Activated CD4-positive, alpha-beta memory T cell treated with anti-CD3 and anti-CD28 coated beads for 36 hours (primary cell): Measurements from ENCODE around the gene TSC22D4. TPM values are rescaled to one million over a fixed set of nuclear protein-coding genes. Genes with fewer than 3 reads are reported as not detected.

Source experiments
- CTCF ChIA-PET: fragments of 350-600 bp; sonication (Branson Sonifier 250); formaldehyde crosslinking; loops from one replicate; lab custom pipeline; 2021; ENCODE audit warnings: antibody characterized with exemption, inconsistent platforms; lab: Charles Lee
- POLR2A ChIA-PET: fragments of 350-600 bp; sonication (Branson Sonifier 250); formaldehyde crosslinking; loops from one replicate; lab custom pipeline; 2021; ENCODE audit warnings: antibody characterized with exemption; lab: Charles Lee
- DNase-seq: peaks from one replicate; pipeline ENCODE4 v3.0.0-alpha.2; 2020
- H3K27ac Mint-ChIP-seq: one replicate; pipeline ENCODE4 v1.8.0; 2021; ENCODE audit warnings: mixed read lengths
- H3K27me3 Mint-ChIP-seq: one replicate; pipeline ENCODE4 v1.8.0; 2021; ENCODE audit warnings: mixed read lengths
- H3K36me3 Mint-ChIP-seq: one replicate; pipeline ENCODE4 v1.8.0; 2021; ENCODE audit warnings: mixed read lengths
- H3K4me1 Mint-ChIP-seq: one replicate; pipeline ENCODE4 v1.8.0; 2021; ENCODE audit warnings: low read depth, mixed read lengths
- H3K4me3 Mint-ChIP-seq: one replicate; pipeline ENCODE4 v1.8.0; 2021; ENCODE audit warnings: mild to moderate bottlenecking, mixed read lengths
- H3K9me3 Mint-ChIP-seq: one replicate; pipeline ENCODE4 v1.8.0; 2021; ENCODE audit warnings: mixed read lengths
- intact Hi-C: fragments of 100-400 bp; cut with micrococcal nuclease; formaldehyde crosslinking; loops from one replicate; pipeline ENCODE4 v1.15.1; 2023
- total RNA-seq, 2 experiments: library from RNA; stranded (reverse); gene quantifications; one replicate each; pipeline ENCODE4 v1.2.3, GENCODE V29; 2021

TSC22D4 gene
- total RNA-seq, 2 experiments from 2014 or later = 87.8 to 89.5 TPM

DNA sequence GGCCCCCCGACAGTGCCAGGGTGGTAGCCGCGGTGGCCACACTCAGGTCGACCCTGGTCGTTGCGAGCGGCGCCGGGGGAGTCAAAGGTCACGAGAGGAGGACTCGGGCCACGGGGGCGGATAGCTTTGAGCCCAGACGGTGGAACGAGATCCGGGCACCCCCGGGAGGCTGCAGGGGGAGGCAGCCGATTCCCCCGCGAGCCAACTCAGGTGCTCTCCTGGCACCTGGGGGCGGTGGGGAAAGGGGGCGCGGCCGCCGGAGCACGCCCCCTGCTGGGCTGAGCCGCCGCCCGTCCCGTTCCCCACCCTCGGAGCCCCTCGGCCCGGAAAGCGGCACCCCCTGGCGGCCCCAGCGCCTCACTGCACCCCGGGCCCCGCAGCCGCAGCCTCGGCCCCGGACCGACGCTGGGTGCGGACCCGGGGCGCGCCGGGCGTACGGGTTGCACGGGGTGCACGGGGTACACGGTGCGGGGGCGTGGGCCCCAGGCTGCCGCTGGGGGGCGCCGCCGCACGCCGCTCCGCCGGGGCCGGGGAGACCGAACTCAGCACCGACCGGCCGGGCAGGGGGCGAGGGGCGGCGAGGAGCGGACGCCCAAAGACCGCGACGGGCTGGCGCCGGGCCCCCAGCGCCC lies 4.2 kb upstream of the TSC22D4 start:
- Mint-ChIP-seq H3K4me1 (peaks cover 10% of the 10 kb centered on the region), H3K4me3 (peak overlapping the region; percentile 82)

DNA sequence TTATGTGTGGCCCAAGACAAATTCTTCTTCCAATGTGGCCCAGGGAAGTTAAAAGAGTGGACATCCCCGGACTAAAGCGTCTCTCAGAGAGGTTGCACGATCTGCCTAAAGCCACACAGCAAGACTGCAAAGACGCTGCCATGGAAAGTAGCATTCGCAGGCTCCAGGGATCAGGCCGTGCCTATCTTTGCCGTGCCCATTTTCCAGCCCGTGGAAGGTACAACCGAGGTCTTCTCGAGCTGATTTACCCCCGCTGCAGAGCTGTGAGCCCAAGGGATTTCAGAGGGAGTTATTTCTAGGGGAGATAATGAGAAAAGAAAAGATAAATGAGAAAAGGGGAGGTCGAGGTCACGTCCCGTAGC lies 3.7 kb upstream of the TSC22D4 start:
- Mint-ChIP-seq H3K4me1 (peaks cover 10% of the 10 kb centered on the region), H3K4me3 (peak overlapping the region; percentile 82), H3K36me3 (peaks cover 4% of the 10 kb centered on the region), H3K27ac (no peak overlapping the region), H3K27me3 (no peaks in the 10 kb centered on the region), H3K9me3 (no peaks in the 10 kb centered on the region)
- POLR2A ChIA-PET = interaction anchor here (0.6 kb wide), 1 partner anchor 197 kb away, joined by 3 read pairs; no protein-coding TSS in a partner anchor
- CTCF ChIA-PET = interaction anchor here (0.6 to 2.3 kb wide), 22 partner anchors 8 to 350 kb away, joined by 3 to 17 read pairs (median 4); partner anchors contain the start of genes AGFG2, FBXO24 and LRCH4
- DNase-seq = no peak
- intact Hi-C loops = loop anchor here (1.0 kb wide), 1 partner anchor 13 kb away; no protein-coding TSS in a partner anchor

More for the DNA sequence above, 4.2 kb upstream of the TSC22D4 start:
- CTCF ChIA-PET = interaction anchor here (0.6 to 2.3 kb wide), 21 partner anchors 9 to 351 kb away, joined by 3 to 17 read pairs (median 5); partner anchors contain the start of genes AGFG2, FBXO24 and LRCH4
- POLR2A ChIA-PET = no interaction called here
- intact Hi-C loops = loop anchor here (1.0 kb wide), 1 partner anchor 14 kb away; no protein-coding TSS in a partner anchor
- peak; percentile 85 for DNase-seq
- Mint-ChIP-seq H3K36me3 (peaks cover 2% of the 10 kb centered on the region), H3K27ac (no peak overlapping the region), H3K9me3 (no peaks in the 10 kb centered on the region), H3K27me3 (no peaks in the 10 kb centered on the region)

DNA sequence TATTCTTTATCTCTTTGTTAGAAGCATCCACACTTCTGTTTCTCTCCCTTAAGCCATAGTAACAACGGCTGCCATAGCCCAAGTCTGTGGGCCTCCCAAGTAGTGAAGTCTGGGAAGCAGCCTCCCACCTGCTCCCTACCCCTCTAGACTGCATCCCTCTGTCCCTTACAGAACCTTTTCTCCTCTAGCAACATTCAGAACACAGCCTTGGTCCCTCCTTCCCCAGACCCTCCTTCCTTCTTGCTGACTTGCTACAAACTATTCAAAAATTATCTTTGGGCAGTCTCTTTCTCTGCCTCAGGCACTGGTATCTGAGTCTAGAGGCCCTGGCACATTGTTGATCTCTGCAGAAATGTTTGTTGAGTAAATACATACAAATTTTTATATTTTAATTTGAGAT lies 2.5 kb upstream of the TSC22D4 start:
- Mint-ChIP-seq H3K36me3 (peaks cover 11% of the 10 kb centered on the region), H3K9me3 (no peaks in the 10 kb centered on the region), H3K4me1 (peaks cover 18% of the 10 kb centered on the region), H3K4me3 (no peak overlapping the region), H3K27ac (peak overlapping the region; percentile 43), H3K27me3 (no peaks in the 10 kb centered on the region)
- ChIA-PET POLR2A (no interaction called here), CTCF (interaction anchor here (1.6 to 9.7 kb wide), 5 partner anchors 12 to 211 kb away, joined by 3 to 104 read pairs (median 11); no protein-coding TSS in a partner anchor)
- intact Hi-C loops = no loop called here
- no peak for DNase-seq

DNA sequence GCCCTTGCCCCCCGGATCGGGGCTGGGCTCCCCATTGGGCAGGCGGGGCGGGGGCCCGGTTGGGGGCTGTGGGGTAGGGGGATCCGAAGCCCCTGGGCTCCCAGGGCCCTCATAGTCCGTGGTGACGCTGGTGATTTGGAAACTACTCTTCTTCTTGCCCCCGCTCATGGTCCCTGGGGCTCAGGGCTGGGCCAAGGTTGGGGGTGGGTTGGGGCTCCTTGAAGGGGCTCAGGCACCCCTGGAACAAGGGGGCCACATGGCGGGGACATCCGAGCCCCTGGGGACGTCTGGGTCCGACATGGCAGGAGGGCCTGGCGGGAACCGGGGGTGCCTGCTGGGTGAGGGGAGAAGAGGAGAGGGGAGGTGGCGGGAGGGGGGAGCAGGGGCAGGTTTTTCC lies 1.1 kb downstream of the TSC22D4 start:
- Mint-ChIP-seq H3K9me3 (no peaks in the 10 kb centered on the region), H3K4me1 (peaks cover 50% of the 10 kb centered on the region), H3K4me3 (peak overlapping the region; percentile 95), H3K27ac (peak overlapping the region; percentile 95), H3K27me3 (no peaks in the 10 kb centered on the region), H3K36me3 (peaks cover 31% of the 10 kb centered on the region)
- ChIA-PET POLR2A (interaction anchor here (0.6 to 2.8 kb wide), 7 partner anchors 61 to 375 kb away, joined by 3 to 15 read pairs (median 4); partner anchors contain the start of genes AGFG2, FBXO24 and SLC12A9), CTCF (interaction anchor here (0.7 to 9.7 kb wide), 11 partner anchors 8 to 461 kb away, joined by 3 to 104 read pairs (median 5); partner anchors contain the start of genes POP7 and SPACDR)
- DNase-seq = no peak
- intact Hi-C loops = loop anchor here (10.0 kb wide), 1 partner anchor 377 kb away; the partner anchor contains the start of gene SLC12A9

DNA sequence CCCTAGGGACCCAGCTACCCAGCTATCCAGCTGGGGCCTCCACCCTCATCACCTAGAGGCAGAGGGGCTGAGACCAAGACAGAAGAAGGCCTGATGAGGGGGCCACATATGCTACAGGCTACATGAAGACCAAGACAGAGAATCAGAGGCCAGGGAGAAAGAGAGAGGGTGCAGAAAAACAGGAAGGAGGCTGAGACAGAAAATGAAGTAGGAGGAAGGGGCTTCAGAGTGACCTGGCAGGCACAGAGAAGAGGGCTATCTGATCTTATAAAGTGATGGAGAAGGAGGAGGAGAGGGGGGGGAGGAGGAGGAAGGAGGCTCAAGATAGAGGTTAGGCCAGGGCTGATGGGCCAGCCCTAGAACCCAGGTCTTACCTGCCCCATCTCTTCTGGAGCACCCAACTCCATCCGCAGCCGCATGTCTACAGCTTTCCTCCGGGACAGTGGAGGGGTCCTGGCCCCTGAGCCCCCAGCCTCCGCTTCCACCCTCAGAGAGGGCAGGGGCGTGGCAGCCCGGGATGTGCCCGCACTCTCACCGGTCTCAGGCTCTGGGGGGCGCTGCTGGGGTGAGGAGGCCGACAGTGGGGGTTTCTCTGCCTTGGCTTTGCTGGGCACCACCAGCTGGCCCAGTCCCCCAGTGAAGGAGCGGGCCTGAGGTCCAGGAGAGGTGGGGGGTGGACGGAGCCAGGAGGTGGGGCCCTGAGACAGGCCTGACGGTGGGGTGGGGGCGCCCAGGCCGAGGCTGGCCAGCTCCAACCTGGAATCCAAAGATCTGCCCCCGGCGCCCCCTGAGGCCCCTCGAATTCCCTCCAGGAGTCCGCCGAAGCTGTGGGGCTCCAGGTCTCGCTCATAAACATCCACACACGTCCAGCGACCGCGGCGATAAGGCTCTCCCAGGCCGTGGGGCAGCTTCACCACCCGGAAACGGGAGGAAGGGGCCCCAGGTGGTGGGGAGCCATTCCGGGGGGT lies 1.8 kb downstream of the TSC22D4 start:
- H3K27ac Mint-ChIP-seq = peak overlapping the region; percentile 78
- intact Hi-C loops = loop anchor here (10.0 kb wide), 1 partner anchor 378 kb away; the partner anchor contains the start of gene SLC12A9
- peaks cover 47% of the 10 kb centered on the region for H3K4me1 Mint-ChIP-seq
- peak overlapping the region; percentile 95 for H3K4me3 Mint-ChIP-seq
- ChIA-PET POLR2A (interaction anchor here (0.6 to 2.8 kb wide), 7 partner anchors 62 to 212 kb away, joined by 3 to 15 read pairs (median 4); partner anchors contain the start of genes AGFG2 and FBXO24), CTCF (interaction anchor here (0.6 to 9.7 kb wide), 12 partner anchors 8 to 460 kb away, joined by 3 to 104 read pairs (median 4); partner anchors contain the start of genes POP7 and SPACDR)
- H3K9me3 Mint-ChIP-seq = no peaks in the 10 kb centered on the region
- peak; percentile 77 for DNase-seq
- peaks cover 31% of the 10 kb centered on the region for H3K36me3 Mint-ChIP-seq
- H3K27me3 Mint-ChIP-seq = no peaks in the 10 kb centered on the region

DNA sequence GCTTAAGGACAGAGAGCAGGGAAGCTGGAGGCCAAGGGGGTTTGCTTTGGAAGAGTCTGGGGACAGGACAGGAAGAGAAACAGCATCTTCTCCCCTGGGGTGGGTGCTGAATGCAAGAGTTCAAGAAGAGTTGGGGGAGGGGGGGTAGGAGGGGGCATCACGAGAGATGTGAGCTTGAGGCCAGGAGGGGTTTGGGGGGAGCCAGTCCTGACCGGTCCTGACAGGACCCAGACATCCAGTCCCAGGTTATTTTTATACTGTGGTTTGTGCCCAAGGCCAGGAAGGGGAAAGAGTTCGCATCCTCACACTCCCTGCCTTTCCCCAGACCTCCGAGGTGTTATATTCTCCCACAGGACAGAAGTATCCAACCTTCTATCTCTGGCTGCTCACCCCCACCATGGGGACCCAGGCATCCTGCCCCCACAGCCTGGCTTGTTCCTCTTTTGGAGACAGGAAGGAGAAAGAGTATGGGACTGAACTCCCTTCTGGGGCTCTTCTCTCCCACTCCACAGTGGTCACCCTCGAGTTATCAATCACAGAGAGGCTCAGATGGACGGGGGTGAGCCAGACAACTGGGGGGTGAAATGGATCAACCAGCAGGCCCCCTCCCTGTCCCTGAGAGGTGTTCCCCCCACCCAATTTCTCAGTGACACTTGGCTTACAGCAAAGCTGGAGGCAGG lies 2.8 kb downstream of the TSC22D4 start:
- ChIA-PET CTCF (interaction anchor here (1.3 to 9.7 kb wide), 3 partner anchors 13 to 86 kb away, joined by 4 to 104 read pairs (median 5); partner anchors contain the start of gene SPACDR), POLR2A (interaction anchor here (1.2 kb wide), 1 partner anchor 73 kb away, joined by 3 read pairs; no protein-coding TSS in a partner anchor)
- peak overlapping the region; percentile 92 for H3K27ac Mint-ChIP-seq
- intact Hi-C loops = loop anchor here (10.0 kb wide), 1 partner anchor 379 kb away; the partner anchor contains the start of gene SLC12A9
- peaks cover 33% of the 10 kb centered on the region for H3K36me3 Mint-ChIP-seq
- H3K4me3 Mint-ChIP-seq = peak overlapping the region; percentile 95
- no peak for DNase-seq
- no peaks in the 10 kb centered on the region for H3K27me3 Mint-ChIP-seq
- no peaks in the 10 kb centered on the region for H3K9me3 Mint-ChIP-seq
- H3K4me1 Mint-ChIP-seq = peaks cover 47% of the 10 kb centered on the region

DNA sequence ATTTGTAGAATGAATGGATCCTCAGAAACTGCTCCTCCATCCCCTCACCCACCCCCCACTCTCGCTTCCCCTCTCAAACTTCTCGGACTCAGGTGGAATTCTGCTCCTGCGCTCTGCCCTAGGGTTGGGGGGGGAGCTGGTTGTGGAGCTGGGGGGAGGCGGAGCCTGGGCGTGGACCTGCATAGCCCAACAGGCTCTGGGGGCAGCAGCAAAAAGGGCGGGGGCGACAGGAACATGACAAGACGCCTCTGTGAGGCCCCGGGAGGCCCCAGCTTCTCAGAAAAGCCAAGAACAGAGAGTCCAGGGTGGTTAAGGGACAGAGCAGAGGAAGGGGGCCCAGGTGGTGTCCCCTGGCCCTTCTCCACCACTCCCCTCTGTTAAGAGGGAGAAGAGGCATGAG lies 3.5 kb downstream of the TSC22D4 start:
- Mint-ChIP-seq H3K4me1 (peaks cover 47% of the 10 kb centered on the region), H3K27me3 (no peaks in the 10 kb centered on the region), H3K27ac (peak overlapping the region; percentile 92), H3K36me3 (peaks cover 33% of the 10 kb centered on the region), H3K9me3 (no peaks in the 10 kb centered on the region), H3K4me3 (peak overlapping the region; percentile 95)
- POLR2A ChIA-PET = interaction anchor here (1.2 kb wide), 1 partner anchor 74 kb away, joined by 3 read pairs; no protein-coding TSS in a partner anchor
- CTCF ChIA-PET = interaction anchor here (0.8 to 9.7 kb wide), 4 partner anchors 8 to 87 kb away, joined by 3 to 104 read pairs (median 8); partner anchors contain the start of gene NYAP1
- DNase-seq = peak; percentile 35
- intact Hi-C loops = loop anchor here (10.0 kb wide), 1 partner anchor 379 kb away; the partner anchor contains the start of gene SLC12A9

DNA sequence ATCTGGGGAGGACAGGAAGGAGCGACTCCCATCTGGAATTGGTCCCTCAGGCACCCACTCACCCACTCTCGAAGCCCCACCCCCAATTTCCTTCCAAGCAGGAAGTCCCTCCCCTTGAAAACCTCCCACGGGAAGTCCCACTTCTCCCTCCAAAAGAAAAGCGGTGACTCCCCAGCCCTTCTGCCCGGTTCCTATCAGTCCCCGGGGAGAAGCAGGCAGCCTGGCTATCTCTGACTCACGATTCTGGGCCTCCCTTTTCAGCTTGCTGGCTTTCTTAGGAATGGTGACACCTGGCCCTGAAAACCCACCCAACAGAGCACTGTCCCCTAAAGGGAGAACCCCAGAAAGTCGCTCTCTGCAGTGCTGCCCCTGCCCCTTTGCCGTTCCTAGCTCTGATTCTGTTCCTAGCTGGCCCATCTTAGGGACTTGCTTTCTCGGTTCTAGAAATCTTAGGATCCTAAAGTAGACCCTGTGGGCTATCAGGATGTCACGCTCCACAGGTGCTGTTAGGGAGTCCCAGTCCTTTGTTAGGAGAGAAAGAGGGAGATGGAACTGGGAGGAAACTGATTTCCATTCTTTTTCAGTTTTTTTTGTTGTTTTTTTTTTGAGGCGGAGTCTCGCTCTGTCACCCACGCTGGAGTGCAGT lies 6.0 kb downstream of the TSC22D4 start:
- ChIA-PET POLR2A (interaction anchor here (1.3 kb wide), 1 partner anchor 38 kb away, joined by 4 read pairs; no protein-coding TSS in a partner anchor), CTCF (interaction anchor here (0.6 to 9.7 kb wide), 4 partner anchors 10 to 219 kb away, joined by 3 to 104 read pairs (median 8); partner anchors contain the start of gene NYAP1)
- Mint-ChIP-seq H3K4me1 (peaks cover 53% of the 10 kb centered on the region), H3K9me3 (no peaks in the 10 kb centered on the region), H3K4me3 (no peak overlapping the region), H3K27ac (peak overlapping the region; percentile 77), H3K36me3 (peaks cover 30% of the 10 kb centered on the region), H3K27me3 (no peaks in the 10 kb centered on the region)
- peak; percentile 37 for DNase-seq
- intact Hi-C loops = loop anchor here (10.0 kb wide), 1 partner anchor 382 kb away; the partner anchor contains the start of gene SLC12A9

DNA sequence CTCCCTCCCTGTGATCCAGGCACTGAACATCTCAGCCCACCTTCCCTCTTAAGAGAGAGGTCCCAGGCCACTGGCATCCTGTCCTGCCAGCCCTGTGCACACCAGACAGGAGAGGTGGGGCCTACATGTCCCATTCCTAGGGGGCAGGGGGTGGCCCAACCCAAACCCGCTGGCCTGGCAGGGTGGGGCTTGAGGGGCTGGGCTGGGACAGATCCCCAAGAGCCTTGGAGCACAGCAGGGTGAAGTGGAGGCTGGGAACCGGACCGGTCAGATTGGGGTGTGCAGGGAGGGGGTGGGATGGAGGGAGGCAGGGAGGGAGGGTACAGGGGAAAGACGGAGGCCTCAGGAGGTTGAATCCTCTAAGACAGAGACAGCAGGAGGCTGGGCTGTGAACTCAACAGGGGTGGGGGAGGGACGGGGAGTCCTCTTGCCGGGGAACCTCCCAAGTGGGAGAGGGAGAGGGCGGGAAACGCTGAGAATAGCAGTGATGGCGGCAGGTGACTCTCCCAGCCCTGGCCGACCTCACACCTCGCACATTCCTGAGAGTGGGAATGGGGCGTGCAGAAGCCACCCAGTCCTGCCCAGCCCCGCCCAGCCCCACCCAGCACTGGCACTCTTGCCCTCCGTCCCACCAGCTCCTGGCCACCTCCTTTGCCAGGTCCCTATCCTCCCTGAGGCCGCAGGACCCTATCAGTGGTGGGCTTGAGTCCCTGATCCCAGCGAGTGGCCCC lies 6.7 kb downstream of the TSC22D4 start:
- no peaks in the 10 kb centered on the region for H3K9me3 Mint-ChIP-seq
- CTCF ChIA-PET = interaction anchor here (1.5 to 9.7 kb wide), 2 partner anchors 90 to 220 kb away, joined by 4 to 104 read pairs; no protein-coding TSS in a partner anchor
- H3K36me3 Mint-ChIP-seq = peaks cover 31% of the 10 kb centered on the region
- no peak for DNase-seq
- peaks cover 53% of the 10 kb centered on the region for H3K4me1 Mint-ChIP-seq
- H3K27me3 Mint-ChIP-seq = no peaks in the 10 kb centered on the region
- peak overlapping the region; percentile 77 for H3K27ac Mint-ChIP-seq
- no peak overlapping the region for H3K4me3 Mint-ChIP-seq
- POLR2A ChIA-PET = no interaction called here
- intact Hi-C loops = loop anchor here (10.0 kb wide), 1 partner anchor 383 kb away; the partner anchor contains the start of gene SLC12A9
